Measurements from ENCODE around the gene MDP1.

MDP1 gene

DNA sequence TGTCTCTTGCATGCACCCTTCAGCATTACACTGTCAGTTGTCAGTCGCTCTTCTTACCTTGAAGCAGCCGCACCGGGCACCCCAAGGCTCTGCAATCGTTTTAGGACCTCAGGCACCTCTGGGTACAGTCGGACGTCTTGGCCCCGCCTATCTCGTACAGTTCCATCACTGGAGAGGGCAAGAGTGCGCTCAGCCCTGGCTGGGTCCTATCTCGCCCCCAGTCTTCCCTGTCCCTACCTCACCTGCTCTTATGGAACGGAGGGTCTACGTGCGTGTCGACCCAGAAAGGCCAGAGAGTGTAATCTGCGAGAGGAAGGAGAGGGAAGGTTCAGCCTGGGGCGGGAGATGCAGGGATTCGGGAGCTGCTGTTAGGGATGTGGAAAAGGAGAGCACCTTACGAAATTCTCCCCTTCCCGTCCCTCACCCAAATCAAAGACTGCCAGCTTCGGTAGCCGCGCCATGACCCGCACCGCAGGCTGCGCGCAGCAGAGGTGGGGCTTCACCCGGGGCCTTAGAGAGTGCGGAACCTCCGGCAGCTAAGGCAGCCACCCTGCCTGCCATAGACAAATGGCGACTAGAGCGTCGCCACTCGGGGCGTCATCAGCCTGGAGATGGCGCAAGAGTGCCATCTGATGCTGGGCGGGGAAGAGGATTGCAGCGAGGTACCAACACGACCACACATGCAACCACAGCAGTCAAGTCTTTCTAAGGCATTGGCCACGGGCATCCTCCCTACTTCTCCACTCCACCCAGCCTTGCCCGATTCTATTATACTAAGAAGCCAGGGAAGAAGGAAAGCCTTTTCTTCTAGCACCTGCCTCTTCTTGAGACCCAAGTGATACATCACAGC is at the start of gene MDP1:
TSS of gene MDP1 (minus strand) at position 572 of the 850 bp plus-strand sequence. CDS start at position 461, 111 bp downstream.
- H3K36me3 ChIP-seq (ENCODE audit: control insufficient read depth in 1 of 2, insufficient read depth in 2 of 2, low read length in 2 of 2) = peaks cover 8 to 10% of the 10 kb centered on the region in 2 donors
- H3K9me3 ChIP-seq (ENCODE audit: control insufficient read depth in 1 of 2, low read length in 2 of 2) = no peaks in the 10 kb centered on the region
- peak within 1 kb of the TSS; percentile 97 for H3K27ac ChIP-seq (ENCODE audit: low read length)
- peak within 1 kb of the TSS; percentile 77 to 94 for H3K4me3 ChIP-seq (ENCODE audit: low read depth in 1 of 2, low read length in 2 of 2)
- H3K4me1 ChIP-seq (ENCODE audit: control insufficient read depth in 1 of 2, insufficient read depth in 2 of 2, low read length in 2 of 2) = peaks cover 7 to 26% of the 10 kb centered on the region in 2 donors
- no peaks in the 10 kb centered on the region for H3K27me3 ChIP-seq (ENCODE audit: low read depth, low read length)

GRCh38 chr14:24264298-24264697 is 48.4 kb upstream of the MDP1 start:
- Histone ChIP-seq H3K4me3 (ENCODE audit: low read depth in 1 of 2, low read length in 2 of 2) (no peak overlapping the region), H3K4me1 (ENCODE audit: control insufficient read depth in 1 of 2, insufficient read depth in 2 of 2, low read length in 2 of 2) (no peaks in the 10 kb centered on the region), H3K27ac (ENCODE audit: low read length) (no peak overlapping the region), H3K36me3 (ENCODE audit: control insufficient read depth in 1 of 2, insufficient read depth in 2 of 2, low read length in 2 of 2) (peaks cover 25 to 33% of the 10 kb centered on the region in 2 donors), H3K27me3 (ENCODE audit: low read depth, low read length) (no peaks in the 10 kb centered on the region), H3K9me3 (ENCODE audit: control insufficient read depth in 1 of 2, low read length in 2 of 2) (no peaks in the 10 kb centered on the region)

GRCh38 chr14:24263848-24264247 is 48.0 kb upstream of the MDP1 start:
- peaks cover 20 to 29% of the 10 kb centered on the region in 2 donors for H3K36me3 ChIP-seq (ENCODE audit: control insufficient read depth in 1 of 2, insufficient read depth in 2 of 2, low read length in 2 of 2)
- H3K27me3 ChIP-seq (ENCODE audit: low read depth, low read length) = no peaks in the 10 kb centered on the region
- H3K9me3 ChIP-seq (ENCODE audit: control insufficient read depth in 1 of 2, low read length in 2 of 2) = no peaks in the 10 kb centered on the region
- H3K4me1 ChIP-seq (ENCODE audit: control insufficient read depth in 1 of 2, insufficient read depth in 2 of 2, low read length in 2 of 2) = no peaks in the 10 kb centered on the region
- H3K27ac ChIP-seq (ENCODE audit: low read length) = no peak overlapping the region
- no peak overlapping the region for H3K4me3 ChIP-seq (ENCODE audit: low read depth in 1 of 2, low read length in 2 of 2)

GRCh38 chr14:24262821-24263733 is 47.2 kb upstream of the MDP1 start, which contains the start of gene TGM1:
Gene TGM1, minus strand, starts transcription at chr14:24263177. Its CDS starts 825 bp downstream, at chr14:24262352.
- no peak within 1 kb of the TSS for H3K27ac ChIP-seq (ENCODE audit: low read length)
- H3K4me3 ChIP-seq (ENCODE audit: low read depth in 1 of 2, low read length in 2 of 2) = no peak within 1 kb of the TSS
- H3K36me3 ChIP-seq (ENCODE audit: control insufficient read depth in 1 of 2, insufficient read depth in 2 of 2, low read length in 2 of 2) = peaks cover 18 to 29% of the 10 kb centered on the region in 2 donors
- H3K4me1 ChIP-seq (ENCODE audit: control insufficient read depth in 1 of 2, insufficient read depth in 2 of 2, low read length in 2 of 2) = no peaks in the 10 kb centered on the region
- H3K9me3 ChIP-seq (ENCODE audit: control insufficient read depth in 1 of 2, low read length in 2 of 2) = no peaks in the 10 kb centered on the region
- H3K27me3 ChIP-seq (ENCODE audit: low read depth, low read length) = no peaks in the 10 kb centered on the region

DNA sequence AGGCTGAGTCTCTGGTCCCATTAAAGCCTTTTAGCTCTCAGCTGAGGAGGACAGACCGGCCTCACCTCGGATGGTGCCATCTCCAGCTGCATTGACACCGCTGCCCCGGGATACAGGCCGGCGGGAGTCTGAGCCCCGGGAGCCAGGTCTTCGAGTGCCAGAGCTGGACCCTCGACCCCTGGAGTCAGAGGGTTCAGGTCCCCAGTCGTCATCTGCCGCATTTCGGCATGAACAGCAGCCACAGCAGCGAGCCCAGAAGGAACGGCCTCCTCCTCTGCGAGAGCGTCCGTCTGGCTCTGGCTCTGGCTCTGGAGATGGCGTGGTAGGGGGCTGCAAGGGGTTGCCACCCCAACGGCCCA is 46.1 kb upstream of the MDP1 start:
- Histone ChIP-seq H3K4me3 (ENCODE audit: low read depth in 1 of 2, low read length in 2 of 2) (no peak overlapping the region), H3K4me1 (ENCODE audit: control insufficient read depth in 1 of 2, insufficient read depth in 2 of 2, low read length in 2 of 2) (no peaks in the 10 kb centered on the region), H3K27me3 (ENCODE audit: low read depth, low read length) (no peaks in the 10 kb centered on the region), H3K9me3 (ENCODE audit: control insufficient read depth in 1 of 2, low read length in 2 of 2) (no peaks in the 10 kb centered on the region), H3K27ac (ENCODE audit: low read length) (no peak overlapping the region), H3K36me3 (ENCODE audit: control insufficient read depth in 1 of 2, insufficient read depth in 2 of 2, low read length in 2 of 2) (peaks cover 10 to 21% of the 10 kb centered on the region in 2 donors)

DNA sequence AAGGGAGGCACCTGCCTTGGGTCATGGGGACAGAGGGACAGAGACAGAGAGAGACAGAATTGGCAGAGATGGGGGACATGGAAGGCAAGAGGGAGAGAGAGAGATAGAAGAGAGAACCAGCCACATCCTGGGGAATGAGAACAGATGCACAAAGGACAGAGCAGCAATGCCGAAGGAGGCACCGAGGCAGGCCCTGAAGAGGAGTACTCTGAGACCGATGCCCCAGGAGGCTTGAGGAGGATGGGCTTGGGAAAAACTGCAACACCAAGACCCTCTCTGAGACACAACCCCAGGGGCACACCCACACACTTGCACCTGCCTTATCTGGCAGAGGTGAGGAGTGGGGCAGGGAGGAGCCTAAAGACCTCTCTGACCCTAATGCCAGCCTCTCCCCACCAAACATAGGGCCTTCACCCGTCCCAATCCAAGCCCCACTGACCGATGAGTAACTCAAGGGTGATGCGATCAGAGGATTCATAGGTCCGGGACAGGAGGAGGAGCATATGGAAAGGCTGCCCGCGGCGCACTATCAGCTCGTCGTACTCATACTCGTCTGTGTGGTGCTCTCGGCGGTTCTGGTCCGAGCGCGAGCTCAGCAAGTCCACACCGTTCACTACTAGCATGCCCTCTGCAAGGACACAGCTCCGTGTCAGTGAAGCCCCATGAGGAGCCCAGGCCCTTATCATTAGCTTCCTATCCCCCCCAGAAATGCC is 45.5 kb upstream of the MDP1 start:
- H3K27ac ChIP-seq (ENCODE audit: low read length) = no peak overlapping the region
- no peak overlapping the region for H3K4me3 ChIP-seq (ENCODE audit: low read depth in 1 of 2, low read length in 2 of 2)
- no peaks in the 10 kb centered on the region for H3K9me3 ChIP-seq (ENCODE audit: control insufficient read depth in 1 of 2, low read length in 2 of 2)
- H3K36me3 ChIP-seq (ENCODE audit: control insufficient read depth in 1 of 2, insufficient read depth in 2 of 2, low read length in 2 of 2) = peaks cover 5 to 16% of the 10 kb centered on the region in 2 donors
- H3K27me3 ChIP-seq (ENCODE audit: low read depth, low read length) = no peaks in the 10 kb centered on the region
- no peaks in the 10 kb centered on the region for H3K4me1 ChIP-seq (ENCODE audit: control insufficient read depth in 1 of 2, insufficient read depth in 2 of 2, low read length in 2 of 2)

DNA sequence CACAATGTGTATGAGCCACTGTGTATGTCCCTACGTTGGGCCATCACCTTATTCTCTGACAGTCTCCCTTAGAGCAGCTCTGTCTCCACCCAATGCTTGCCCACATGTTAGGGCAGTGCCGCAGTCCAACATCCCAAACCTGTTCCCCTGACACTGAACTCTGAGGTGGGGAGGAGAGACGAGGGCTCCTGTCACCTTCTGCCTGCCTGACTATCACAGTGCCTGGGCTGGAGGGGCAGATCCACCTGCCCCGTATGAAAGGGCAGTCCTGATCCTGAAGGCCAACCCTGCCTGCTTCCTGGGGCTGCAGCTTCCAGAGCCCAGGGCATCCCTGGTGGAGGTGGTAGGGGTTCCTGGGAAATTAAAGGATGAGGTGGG is 44.9 kb upstream of the MDP1 start:
- no peak overlapping the region for H3K27ac ChIP-seq (ENCODE audit: low read length)
- H3K36me3 ChIP-seq (ENCODE audit: control insufficient read depth in 1 of 2, insufficient read depth in 2 of 2, low read length in 2 of 2) = peaks cover 0 to 11% of the 10 kb centered on the region in 2 donors

DNA sequence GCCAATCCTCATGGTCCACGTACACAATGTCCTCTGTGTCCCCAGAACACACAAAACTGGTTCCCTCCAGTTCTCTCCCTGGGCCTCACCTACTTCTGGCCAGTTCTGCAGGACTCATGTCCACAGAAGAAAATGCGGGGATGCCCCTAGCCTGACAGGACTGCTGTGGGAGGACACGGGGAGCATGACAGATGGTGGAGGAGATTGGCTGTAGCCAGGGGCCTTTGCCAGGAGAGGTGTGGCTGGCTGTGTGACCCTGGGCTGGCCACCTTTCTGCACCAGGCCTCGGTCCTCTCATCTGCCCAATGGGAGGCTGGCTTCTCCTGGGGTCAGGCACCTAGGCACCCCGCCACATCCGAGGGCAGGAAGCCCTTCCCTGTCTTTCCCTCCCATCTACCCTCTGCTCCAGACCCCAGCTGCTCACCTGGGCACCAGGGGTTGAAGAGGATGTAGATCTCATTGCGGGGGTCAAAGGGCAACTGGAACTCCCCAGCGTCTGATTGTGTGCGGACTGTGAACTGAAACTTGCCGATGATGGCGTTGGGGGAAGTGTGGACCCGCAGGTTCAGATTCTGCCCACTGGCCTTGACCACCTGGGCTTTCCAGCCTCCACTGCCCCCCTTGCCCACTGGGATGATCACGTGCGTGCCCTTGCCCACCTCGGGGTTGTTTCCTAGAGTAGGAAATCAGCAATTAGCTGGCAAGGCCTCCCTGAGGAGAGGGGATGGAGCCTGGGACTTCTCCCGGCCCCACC is 44.3 kb upstream of the MDP1 start:
- Histone ChIP-seq H3K27ac (ENCODE audit: low read length) (no peak overlapping the region), H3K4me3 (ENCODE audit: low read depth in 1 of 2, low read length in 2 of 2) (no peak overlapping the region), H3K9me3 (ENCODE audit: control insufficient read depth in 1 of 2, low read length in 2 of 2) (no peaks in the 10 kb centered on the region), H3K36me3 (ENCODE audit: control insufficient read depth in 1 of 2, insufficient read depth in 2 of 2, low read length in 2 of 2) (peaks cover 0 to 9% of the 10 kb centered on the region in 2 donors), H3K4me1 (ENCODE audit: control insufficient read depth in 1 of 2, insufficient read depth in 2 of 2, low read length in 2 of 2) (no peaks in the 10 kb centered on the region), H3K27me3 (ENCODE audit: low read depth, low read length) (no peaks in the 10 kb centered on the region)

More for the DNA sequence above, 44.9 kb upstream of the MDP1 start:
- Histone ChIP-seq H3K9me3 (ENCODE audit: control insufficient read depth in 1 of 2, low read length in 2 of 2) (no peaks in the 10 kb centered on the region), H3K4me3 (ENCODE audit: low read depth in 1 of 2, low read length in 2 of 2) (no peak overlapping the region), H3K4me1 (ENCODE audit: control insufficient read depth in 1 of 2, insufficient read depth in 2 of 2, low read length in 2 of 2) (no peaks in the 10 kb centered on the region), H3K27me3 (ENCODE audit: low read depth, low read length) (no peaks in the 10 kb centered on the region)

DNA sequence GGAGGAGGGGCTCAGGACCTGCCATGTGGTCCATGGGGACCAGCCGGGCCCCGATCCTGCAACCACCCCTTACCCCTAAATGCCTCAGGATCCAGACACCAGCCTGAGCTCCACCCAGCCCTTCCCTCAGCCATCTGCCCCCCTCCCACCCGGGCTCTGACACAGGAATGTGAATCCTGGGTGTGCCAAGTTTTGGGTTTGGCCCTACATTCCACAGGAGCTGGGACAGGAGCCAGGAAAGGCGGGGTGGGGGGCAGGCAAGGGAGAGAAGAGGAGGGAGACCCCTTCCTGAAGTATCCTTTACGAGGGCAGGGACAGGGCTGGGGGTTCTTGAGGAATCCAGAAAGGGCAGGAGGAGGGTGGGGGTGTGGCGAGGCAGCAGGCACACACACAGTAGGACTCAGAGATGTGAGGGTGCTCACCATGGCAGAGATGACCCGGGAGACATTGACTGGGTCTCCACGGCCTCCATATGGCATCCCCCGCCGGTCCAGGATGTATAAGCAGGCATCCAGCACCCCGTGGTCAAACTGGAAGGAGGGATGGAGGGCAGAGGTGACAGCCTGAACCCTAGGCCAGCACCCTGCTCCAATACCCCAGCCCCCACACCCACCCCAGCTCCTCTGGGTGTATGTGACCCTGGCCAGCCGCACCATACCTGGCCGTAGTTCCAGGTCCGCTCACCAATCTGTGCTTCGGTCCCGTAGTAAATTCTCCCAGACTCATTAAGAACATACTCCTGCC is 43.6 kb upstream of the MDP1 start:
- no peak overlapping the region for H3K27ac ChIP-seq (ENCODE audit: low read length)
- no peaks in the 10 kb centered on the region for H3K9me3 ChIP-seq (ENCODE audit: control insufficient read depth in 1 of 2, low read length in 2 of 2)
- no peak overlapping the region for H3K4me3 ChIP-seq (ENCODE audit: low read depth in 1 of 2, low read length in 2 of 2)
- no peaks in the 10 kb centered on the region for H3K4me1 ChIP-seq (ENCODE audit: control insufficient read depth in 1 of 2, insufficient read depth in 2 of 2, low read length in 2 of 2)
- H3K27me3 ChIP-seq (ENCODE audit: low read depth, low read length) = no peaks in the 10 kb centered on the region
- peaks cover 0 to 7% of the 10 kb centered on the region in 2 donors for H3K36me3 ChIP-seq (ENCODE audit: control insufficient read depth in 1 of 2, insufficient read depth in 2 of 2, low read length in 2 of 2)
